ENCODE data around the gene KRT78.
"Not testable (repeated sequence)": the region's sequence is repeated elsewhere in the genome, so short reads cannot be mapped to it uniquely, and the experiment has no call there.

KRT78 gene

GRCh38 chr12:52865090-52865944 lies 16.5 kb upstream of the KRT78 start:
- Histone ChIP-seq H3K9ac (ENCODE audit: insufficient read length) (no peak overlapping the region), H3K9me3 (ENCODE audit: low read depth, low read length) (no peaks in the 10 kb centered on the region)
- no peak for DNase-seq (ENCODE audit: low read depth, low spot score)

GRCh38 chr12:52862023-52862422 lies 13.2 kb upstream of the KRT78 start:
- H3K9me3 ChIP-seq (ENCODE audit: low read depth, low read length), result no peaks in the 10 kb centered on the region
- H3K36me3 ChIP-seq (ENCODE audit: insufficient read depth, low read length), result no peaks in the 10 kb centered on the region
- no peak overlapping the region for H3K4me3 ChIP-seq
- DNase-seq (ENCODE audit: low read depth, low spot score), result no peak
- no peak overlapping the region for H3K9ac ChIP-seq (ENCODE audit: insufficient read length)
- no peak for TF ChIP-seq POLR2AphosphoS5 (IDR thresholded peaks at IDR 0.05; ENCODE audit: borderline replicate concordance, low read depth, low read length)
- TF ChIP-seq FOXP2 (optimal IDR thresholded peaks at IDR 0.05; ENCODE audit: control extremely low read depth, extremely low read length, insufficient read depth), result no peak
- TF ChIP-seq EZH2 (IDR thresholded peaks at IDR 0.05), result no peak
- no peak overlapping the region for H3K27ac ChIP-seq

More at GRCh38 chr12:52865090-52865944, 16.5 kb upstream of the KRT78 start:
- H3K27ac ChIP-seq, result no peak overlapping the region
- H3K36me3 ChIP-seq (ENCODE audit: insufficient read depth, low read length), result no peaks in the 10 kb centered on the region
- H3K4me3 ChIP-seq, result no peak overlapping the region
- no peak for TF ChIP-seq FOXP2 (optimal IDR thresholded peaks at IDR 0.05; ENCODE audit: control extremely low read depth, extremely low read length, insufficient read depth)
- TF ChIP-seq POLR2AphosphoS5 (IDR thresholded peaks at IDR 0.05; ENCODE audit: borderline replicate concordance, low read depth, low read length), result no peak
- no peak for TF ChIP-seq EZH2 (IDR thresholded peaks at IDR 0.05)

GRCh38 chr12:52861511-52861910 lies 12.7 kb upstream of the KRT78 start:
- Histone ChIP-seq H3K36me3 (ENCODE audit: insufficient read depth, low read length) (no peaks in the 10 kb centered on the region), H3K4me3 (no peak overlapping the region), H3K27ac (no peak overlapping the region), H3K9ac (ENCODE audit: insufficient read length) (no peak overlapping the region), H3K9me3 (ENCODE audit: low read depth, low read length) (no peaks in the 10 kb centered on the region)
- TF ChIP-seq EZH2 (IDR thresholded peaks at IDR 0.05), result no peak
- TF ChIP-seq POLR2AphosphoS5 (IDR thresholded peaks at IDR 0.05; ENCODE audit: borderline replicate concordance, low read depth, low read length), result no peak
- no peak for TF ChIP-seq FOXP2 (optimal IDR thresholded peaks at IDR 0.05; ENCODE audit: control extremely low read depth, extremely low read length, insufficient read depth)
- no peak for DNase-seq (ENCODE audit: low read depth, low spot score)

- TF ChIP-seq EZH2 (IDR thresholded peaks at IDR 0.05), result no peak
- no peak for TF ChIP-seq FOXP2 (optimal IDR thresholded peaks at IDR 0.05; ENCODE audit: control extremely low read depth, extremely low read length, insufficient read depth)
- TF ChIP-seq POLR2AphosphoS5 (IDR thresholded peaks at IDR 0.05; ENCODE audit: borderline replicate concordance, low read depth, low read length), result no peak
- Histone ChIP-seq H3K4me3 (no peak overlapping the region), H3K9ac (ENCODE audit: insufficient read length) (no peak overlapping the region), H3K9me3 (ENCODE audit: low read depth, low read length) (no peaks in the 10 kb centered on the region), H3K36me3 (ENCODE audit: insufficient read depth, low read length) (no peaks in the 10 kb centered on the region), H3K27ac (no peak overlapping the region)
- no peak for DNase-seq (ENCODE audit: low read depth, low spot score)
Measured at GRCh38 chr12:52860102-52860823, 11.5 kb upstream of the KRT78 start.

GRCh38 chr12:52857500-52857899 lies 8.7 kb upstream of the KRT78 start:
- Histone ChIP-seq H3K9me3 (ENCODE audit: low read depth, low read length) (no peaks in the 10 kb centered on the region), H3K36me3 (ENCODE audit: insufficient read depth, low read length) (no peaks in the 10 kb centered on the region), H3K9ac (ENCODE audit: insufficient read length) (no peak overlapping the region), H3K27ac (no peak overlapping the region), H3K4me3 (no peak overlapping the region)
- DNase-seq (ENCODE audit: low read depth, low spot score), result no peak
- no peak for TF ChIP-seq POLR2AphosphoS5 (IDR thresholded peaks at IDR 0.05; ENCODE audit: borderline replicate concordance, low read depth, low read length)

GRCh38 chr12:52856787-52857186 lies 8.0 kb upstream of the KRT78 start:
- DNase-seq (ENCODE audit: low read depth, low spot score), result no peak
- Histone ChIP-seq H3K9ac (ENCODE audit: insufficient read length) (no peak overlapping the region), H3K9me3 (ENCODE audit: low read depth, low read length) (no peaks in the 10 kb centered on the region), H3K36me3 (ENCODE audit: insufficient read depth, low read length) (no peaks in the 10 kb centered on the region), H3K4me3 (no peak overlapping the region), H3K27ac (no peak overlapping the region)
- no peak for TF ChIP-seq POLR2AphosphoS5 (IDR thresholded peaks at IDR 0.05; ENCODE audit: borderline replicate concordance, low read depth, low read length)
- TF ChIP-seq FOXP2 (optimal IDR thresholded peaks at IDR 0.05; ENCODE audit: control extremely low read depth, extremely low read length, insufficient read depth), result no peak
- TF ChIP-seq EZH2 (IDR thresholded peaks at IDR 0.05), result no peak

GRCh38 chr12:52856077-52856476 lies 7.3 kb upstream of the KRT78 start:
- DNase-seq (ENCODE audit: low read depth, low spot score); H3K9me3 ChIP-seq (ENCODE audit: low read depth, low read length); H3K9ac ChIP-seq (ENCODE audit: insufficient read length): not testable (repeated sequence)

GRCh38 chr12:52851787-52852186 lies 3.0 kb upstream of the KRT78 start:
- no peak overlapping the region for H3K9ac ChIP-seq (ENCODE audit: insufficient read length)
- no peak for DNase-seq (ENCODE audit: low read depth, low spot score)
- no peak overlapping the region for H3K27ac ChIP-seq
- H3K9me3 ChIP-seq (ENCODE audit: low read depth, low read length), result no peaks in the 10 kb centered on the region
- no peak for TF ChIP-seq POLR2AphosphoS5 (IDR thresholded peaks at IDR 0.05; ENCODE audit: borderline replicate concordance, low read depth, low read length)
- TF ChIP-seq FOXP2 (optimal IDR thresholded peaks at IDR 0.05; ENCODE audit: control extremely low read depth, extremely low read length, insufficient read depth), result no peak
- TF ChIP-seq EZH2 (IDR thresholded peaks at IDR 0.05), result no peak
- no peaks in the 10 kb centered on the region for H3K36me3 ChIP-seq (ENCODE audit: insufficient read depth, low read length)
- H3K4me3 ChIP-seq, result no peak overlapping the region

More at GRCh38 chr12:52856077-52856476, 7.3 kb upstream of the KRT78 start:
- not testable (repeated sequence) for H3K27ac ChIP-seq; H3K4me3 ChIP-seq; H3K36me3 ChIP-seq (ENCODE audit: insufficient read depth, low read length)
